HG02678 (cell line): Measurements from ENCODE around the gene ARL8A.
A peak's percentile ranks its signal among the peaks of the same experiment; 100 is the strongest.
"Not testable (repeated sequence)": the region's sequence is repeated elsewhere in the genome, so short reads cannot be mapped to it uniquely, and the experiment has no call there.

Experiments
- ATAC-seq: cut with Tn5 transposase; IDR thresholded peaks from one replicate; pipeline ENCODE4 v1.9.1; 2021; ENCODE audit warnings: mild to moderate bottlenecking, moderate library complexity; ENCODE audit not compliant: unreplicated experiment

ARL8A gene

DNA sequence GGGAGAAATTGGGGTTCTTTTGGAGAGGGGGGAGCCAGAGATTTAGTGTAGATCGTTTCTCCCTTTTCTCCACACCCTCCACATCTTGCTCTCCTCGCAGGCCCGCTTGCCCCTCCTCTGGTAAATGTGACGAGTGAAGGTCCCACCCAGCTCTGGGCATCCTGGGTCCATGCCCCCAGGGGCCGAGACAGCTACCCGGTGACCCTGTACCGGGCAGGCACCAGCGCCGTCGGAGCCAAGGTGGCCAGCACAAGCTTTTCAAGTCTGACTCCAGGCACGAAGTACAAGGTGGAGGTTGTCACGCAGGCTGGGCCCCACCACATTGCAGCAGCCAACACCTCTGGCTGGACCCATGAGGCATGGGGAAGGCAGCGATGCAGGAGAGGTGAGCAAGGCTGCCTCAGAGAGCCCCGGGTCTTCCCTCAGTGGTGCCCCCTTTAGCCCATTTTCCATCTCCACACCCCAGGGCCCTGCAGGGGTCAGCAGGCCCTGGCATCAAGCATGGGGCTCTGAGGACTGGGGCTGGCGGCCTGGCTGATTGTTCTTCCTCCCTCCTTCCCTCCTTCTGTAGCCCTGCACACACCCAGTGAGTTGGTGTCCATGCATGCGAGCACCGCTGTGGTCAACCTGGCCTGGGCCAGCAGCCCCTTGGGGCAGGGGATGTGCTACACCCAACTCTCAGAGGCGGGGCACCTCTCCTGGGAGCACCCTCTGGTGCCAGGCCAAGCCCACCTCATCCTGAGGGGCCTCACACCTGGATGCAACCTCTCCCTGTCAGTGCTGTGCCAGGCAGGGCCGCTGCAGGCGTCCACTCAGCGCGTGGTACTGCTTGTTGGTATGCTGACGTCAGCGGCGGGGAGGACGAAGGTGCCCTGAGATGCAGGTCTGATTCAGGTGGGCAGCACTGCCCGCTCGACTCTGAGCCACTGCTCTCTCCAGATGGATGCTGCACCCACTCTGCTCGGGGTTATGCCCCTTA, 32.7 kb upstream of the ARL8A start:
- no peak for ATAC-seq

DNA sequence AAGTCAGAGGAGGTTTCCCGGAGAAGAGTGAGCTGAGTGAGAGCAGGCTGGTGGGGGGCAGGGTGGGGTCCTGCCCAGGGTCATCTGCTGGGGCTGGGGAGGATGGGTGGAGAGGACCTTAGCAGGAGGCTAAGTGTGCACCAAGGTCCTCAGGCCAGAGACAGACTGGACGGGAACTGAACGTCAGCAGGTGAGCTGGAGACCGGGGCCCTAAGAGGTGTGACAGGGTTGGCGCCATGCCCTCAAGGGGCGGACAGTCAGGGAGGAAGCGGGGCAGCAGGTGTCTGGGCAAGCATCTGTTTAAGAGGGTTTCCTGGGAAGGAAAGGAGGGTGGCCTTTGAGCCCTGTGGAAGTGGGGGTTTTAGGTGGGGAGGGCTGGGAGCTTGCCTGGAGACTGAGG, 29.5 kb upstream of the ARL8A start:
- no peak for ATAC-seq

DNA sequence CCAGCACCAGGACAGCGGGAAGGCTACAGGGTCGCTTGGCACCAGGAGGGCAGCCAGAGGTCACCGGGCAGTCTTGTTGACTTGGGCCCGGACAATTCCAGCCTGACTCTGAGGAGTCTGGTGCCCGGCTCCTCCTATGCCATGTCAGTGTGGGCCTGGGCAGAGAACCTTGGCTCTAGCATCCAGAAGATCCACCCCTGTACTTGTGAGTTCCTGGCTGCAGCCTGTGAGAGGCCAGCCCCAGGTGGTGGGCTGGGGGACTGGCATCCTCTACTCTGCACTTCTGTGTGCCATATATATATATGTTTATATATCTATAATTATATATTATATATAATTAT, 27.4 kb upstream of the ARL8A start:
- ATAC-seq = no peak

DNA sequence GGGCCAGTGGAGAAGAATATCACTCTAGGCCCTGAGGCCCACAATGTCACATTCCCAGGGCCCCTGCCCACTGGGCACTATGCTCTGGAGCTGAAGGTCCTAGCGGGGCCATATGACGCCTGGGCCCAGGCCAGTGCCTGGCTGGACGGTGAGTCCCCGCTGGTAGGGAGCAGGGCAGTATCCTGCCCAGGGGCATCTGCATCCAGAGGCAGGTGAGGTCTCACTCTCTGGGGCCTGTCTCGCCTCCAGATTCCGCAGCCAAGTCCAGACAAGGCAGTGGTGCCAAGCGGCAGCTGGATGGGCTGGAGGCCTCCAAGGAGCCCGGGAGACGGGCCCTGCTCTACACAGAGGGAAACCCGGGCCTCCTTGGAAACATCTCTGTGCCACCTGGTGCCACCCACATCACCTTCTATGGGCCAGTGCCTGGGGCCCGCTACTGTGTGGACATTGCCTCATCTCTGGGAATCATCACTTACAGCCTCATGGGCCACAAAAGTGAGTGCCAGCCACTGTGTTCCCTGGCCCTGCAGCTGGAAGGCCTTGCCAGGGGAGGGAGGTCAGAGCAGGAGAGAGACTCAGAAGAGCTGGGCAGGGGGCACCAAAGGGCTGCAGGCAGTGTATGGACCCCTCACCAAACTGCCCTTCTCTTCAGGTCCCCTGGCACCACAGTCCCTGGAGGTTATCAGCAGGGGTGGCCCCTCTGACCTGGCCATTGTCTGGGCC, 26.9 kb upstream of the ARL8A start:
- no peak for ATAC-seq

DNA sequence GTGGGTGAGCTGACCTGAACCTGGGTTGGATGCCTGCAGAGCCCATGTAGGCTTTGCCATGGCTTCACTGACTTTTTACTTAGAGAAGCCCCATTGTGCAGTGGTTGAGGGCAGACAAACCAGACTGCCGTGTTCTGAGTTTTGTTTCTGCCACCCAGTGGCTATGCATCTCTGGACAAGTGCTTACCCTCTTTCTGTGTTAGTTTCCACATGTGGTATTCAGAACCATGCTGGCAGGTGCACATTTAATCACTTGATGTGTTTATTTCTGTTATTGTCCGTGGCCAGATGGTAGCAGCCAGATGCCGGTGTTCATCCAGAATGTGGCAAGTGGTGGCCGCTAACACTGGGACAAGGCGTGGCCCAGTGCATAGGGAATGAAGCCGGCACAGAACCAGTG, 26.2 kb upstream of the ARL8A start:
- no peak for ATAC-seq

DNA sequence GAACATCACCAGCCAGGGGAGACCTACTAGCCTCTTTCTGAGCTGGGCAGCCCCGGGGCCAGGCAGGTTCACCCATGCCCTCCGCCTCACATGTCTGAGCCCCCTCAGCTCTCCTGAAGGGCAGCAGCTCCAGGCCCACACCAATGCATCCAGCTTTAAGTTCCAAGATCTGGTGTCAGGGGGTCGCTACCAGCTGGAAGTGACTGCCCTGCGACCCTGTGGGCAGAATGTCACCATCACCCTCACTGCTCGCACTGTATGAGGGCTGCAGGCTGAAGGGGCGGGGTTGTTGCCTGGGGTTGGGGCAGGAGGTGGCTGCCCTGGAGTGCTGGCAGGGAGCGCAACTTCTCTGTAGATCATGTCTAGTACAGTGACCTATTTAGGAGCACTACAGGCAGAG, 24.3 kb upstream of the ARL8A start:
- no peak for ATAC-seq

DNA sequence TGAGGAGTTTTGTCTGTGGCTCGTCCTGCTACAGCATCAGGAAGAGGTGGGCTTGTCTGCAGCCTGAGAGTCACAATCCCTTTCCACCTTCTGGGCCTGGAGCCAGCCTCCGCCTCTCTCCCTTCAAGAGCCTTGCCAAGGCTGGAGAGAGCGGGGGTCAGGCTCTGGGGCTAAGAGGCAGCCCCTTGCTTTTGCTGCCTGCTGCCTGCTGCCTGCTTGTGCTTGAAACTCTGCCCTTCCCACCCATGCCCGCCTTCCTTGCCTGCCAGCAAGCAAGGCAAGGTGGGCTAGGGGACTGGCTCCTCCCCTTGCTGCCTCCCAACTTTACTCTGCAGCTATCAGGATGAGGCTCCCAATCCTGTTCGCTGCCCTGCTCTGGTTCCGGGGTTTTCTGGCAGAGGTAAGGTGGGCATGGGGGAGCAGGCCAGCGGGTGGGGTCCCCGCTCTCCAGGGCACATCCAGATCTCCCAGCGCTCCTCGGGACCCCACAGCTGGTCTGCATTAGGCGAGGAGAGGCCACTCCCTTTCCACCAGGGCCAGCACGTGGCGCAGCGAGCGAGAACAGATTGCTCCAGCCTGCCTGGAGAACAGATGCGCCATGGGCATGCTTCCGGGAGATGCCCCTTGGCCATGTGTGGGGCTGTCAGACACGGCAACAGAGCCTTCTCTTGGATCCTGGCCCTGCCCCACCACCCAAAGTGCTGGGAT, 23.3 kb upstream of the ARL8A start:
- no peak for ATAC-seq

DNA sequence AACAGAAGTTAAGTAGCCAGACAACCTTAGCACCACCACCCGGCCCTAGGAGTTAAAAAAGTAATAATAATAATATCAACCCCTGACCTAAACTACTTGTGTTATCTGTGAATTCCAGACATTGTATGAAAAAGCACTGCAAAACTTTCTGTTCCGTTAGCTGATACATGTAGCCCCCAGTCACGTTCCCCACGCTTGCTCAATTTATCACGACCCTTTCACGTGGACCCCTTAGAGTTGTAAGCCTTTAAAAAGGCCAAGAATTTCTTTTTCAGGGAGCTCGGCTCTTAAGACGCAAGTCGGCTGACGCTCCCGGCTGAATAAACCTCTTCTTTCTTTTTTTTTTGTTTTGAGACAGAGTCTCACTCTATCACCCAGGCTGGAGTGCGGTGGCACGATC, 22.5 kb upstream of the ARL8A start:
- ATAC-seq = not testable (repeated sequence)

DNA sequence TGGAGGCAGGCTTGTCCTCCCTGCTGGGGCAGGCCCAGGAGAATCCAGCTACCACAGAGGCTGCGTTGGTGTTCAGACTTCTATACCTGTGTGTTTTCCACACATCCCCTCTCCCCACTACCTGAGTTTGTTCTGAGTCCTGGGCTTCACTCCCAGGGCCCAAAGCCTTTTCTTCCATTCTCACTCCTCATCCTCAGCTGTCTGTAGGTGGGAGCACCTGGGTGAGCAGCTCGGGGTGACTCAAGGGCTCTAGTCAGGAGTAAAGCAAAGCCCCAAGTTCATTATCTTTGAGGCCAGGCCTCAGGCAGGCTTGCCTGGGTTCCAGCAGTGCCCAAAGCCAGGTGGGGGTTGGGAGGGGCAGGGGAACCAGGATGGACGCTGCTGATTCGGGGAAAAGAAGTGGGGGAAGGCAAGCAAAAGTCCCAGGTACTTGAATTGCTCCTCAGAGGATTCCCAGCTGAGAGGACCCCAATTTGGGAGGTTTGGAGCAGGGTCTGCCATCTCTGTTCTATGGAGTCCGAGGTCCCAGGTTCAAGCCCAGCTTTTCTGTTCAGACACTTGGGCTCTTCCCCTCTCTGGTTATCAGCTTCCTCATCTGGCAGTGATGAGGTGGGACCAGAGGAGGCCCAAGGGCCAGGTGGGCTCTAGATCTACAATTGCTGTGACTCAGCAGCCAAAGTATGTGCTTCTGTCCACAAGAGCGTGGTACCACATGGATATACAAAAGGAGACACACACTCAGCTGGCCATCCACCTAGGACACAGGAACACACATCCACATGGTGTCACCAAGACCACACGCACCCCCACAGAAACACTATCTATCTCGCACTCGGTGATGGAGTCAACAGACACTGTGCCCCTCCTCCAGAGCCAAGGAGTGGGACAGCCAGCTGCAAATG, 21.7 kb upstream of the ARL8A start:
- no peak for ATAC-seq

DNA sequence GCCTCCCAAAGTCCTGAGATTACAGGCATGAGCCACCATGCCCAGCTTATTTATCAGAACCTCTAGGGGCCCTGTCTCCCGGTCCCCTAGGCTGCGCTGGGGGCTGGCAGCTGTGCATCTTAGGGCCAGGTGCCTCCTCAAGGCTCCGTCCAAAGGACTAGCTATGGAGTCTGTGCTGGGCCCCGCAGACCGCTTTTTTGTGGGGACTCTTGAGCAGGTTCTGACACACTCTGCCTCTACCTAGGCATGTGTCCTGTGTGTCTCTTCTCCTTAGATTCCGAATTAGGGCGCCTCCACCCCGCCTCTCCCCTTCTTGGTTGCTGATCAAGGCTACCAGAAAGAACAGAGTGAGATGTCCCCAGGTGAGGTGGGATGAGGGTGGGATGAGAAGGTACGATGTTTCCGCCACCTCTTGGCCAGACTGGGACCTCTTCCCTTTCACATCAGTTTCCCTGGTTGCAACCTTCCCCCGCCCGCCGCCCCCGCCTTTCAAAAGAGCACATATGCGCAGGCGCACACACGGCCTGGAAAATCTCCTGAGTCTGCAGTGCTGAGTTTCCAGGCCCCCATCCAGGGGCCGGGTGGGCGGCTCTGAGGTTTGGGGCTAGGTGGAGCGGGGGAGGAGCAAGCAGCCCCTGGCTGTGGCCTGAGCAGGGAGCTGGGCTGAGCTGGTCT, 20.9 kb upstream of the ARL8A start:
- ATAC-seq = no peak

DNA sequence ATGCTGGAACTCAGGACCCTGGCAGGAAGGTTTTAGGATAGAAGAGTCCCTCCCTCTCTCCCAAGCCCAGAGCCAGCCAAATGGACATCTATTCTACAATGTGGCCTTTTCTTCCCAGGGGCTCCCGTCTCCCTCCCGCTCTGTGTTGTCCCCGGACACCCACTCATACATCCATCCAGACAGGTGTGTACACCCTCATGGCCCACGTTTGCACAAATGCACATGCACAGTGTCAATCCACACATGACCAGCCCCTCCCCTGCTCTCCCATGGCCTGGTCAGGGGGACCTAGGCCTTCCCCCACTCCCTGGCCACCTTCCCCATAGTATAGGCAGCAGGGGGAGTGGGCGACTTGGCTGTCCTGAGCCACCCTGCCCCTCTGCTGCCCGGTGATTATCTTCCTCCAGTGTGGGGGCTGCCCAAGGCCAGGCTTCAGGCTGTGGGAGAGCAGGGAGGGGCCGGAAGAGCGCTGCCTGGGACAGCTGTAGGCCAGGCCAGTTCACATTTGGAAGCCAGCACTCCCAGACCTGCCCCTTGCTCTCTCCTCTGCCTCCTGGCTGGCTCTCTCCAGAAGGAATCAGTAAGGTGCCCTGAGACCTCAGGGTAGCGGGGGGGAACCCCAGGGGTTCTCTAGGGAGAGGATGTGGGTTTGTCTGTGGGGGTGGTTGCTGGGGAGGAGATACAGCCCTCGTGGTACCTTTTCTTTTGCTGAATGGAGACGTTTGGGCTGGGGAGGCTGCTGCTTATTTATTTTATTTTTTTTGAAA, 19.9 kb upstream of the ARL8A start:
- ATAC-seq = peak; percentile 48

DNA sequence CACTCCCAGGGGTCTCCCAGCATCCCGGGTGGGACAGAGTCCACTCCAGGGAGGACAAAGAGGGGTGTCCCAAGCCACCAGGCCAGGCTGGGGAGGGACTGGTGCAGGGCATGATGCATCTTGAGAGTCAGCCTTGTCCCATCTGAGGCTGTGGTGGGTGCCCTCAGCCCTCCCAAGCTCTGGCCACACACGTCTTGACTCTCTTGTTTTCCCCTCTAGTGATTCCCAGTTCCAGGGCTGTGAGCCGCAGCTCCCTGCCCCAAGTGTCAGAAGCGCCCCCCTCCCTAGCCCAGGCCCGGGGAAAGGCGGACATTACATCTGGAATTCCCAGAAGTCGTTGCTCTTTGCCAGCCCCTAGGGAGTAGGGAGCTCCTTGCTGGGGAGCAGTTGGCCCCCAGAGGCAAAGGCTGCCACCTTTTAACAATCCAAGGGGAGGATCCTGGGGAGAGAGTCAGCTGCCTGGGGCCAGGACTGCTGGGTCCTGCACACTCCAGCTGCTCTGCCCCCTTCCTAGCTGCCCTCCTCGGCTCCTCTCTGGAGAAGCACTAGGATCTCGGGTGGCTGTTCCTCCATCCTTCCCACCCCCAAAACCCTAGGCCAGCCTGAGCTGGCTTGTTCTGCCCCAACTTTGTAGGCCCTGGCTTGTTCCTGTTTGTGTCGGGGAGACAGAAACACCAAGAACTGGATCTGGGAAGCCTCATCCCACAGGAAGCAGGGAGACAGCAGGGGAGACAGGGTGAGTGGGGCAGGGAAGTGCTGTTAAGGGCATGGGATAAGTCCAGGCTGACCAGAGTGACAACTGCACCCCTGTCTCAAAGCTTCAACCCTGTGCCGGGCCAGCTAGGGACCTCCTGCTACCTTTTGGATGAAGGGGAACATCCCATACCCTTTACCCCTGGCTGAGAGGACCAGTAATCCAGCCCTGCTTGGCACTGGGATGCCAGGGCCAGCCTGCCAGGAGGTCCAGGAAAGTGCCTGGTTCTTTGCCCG, 19.0 kb upstream of the ARL8A start:
- no peak for ATAC-seq

DNA sequence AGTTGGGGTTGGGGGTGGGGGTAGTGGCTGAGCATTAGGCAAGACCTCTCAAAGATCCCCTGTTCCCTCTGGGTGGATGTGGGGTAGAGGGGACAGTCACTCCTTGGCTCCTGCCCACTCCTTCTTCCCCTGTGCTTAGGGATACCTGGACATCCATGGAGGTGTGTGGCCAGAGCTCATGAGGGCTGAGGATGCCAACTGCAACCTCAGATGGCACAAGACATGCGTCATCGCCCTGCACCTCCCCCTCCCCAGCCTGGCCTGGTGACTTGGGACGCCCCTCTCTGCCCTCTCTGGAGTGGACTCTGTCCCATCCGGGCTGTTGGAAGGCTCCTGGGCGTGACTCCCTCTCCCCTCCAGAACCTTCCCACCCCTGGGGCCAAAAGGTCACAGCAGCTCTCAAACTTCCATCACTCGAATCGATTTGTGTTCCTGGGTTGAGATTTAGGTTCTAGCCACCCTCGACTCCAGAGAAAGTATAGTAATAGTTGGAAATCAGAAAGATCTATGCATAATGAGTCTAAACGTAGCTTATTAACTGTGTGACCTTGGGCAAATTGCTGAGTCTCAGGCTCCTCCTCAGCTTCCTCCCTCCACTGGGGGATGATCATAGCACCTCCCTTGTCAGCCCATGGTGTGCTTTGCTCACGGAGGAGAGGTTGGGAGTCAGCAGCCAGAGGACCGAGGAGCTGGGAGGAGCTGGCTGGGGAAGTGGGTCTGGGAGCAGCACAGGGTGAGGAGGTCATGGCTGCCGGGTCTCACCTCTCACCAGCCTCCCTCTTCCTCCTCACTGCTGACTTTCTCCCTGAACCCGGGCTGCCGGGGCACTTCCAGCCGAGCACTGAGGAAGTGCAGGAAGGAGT, 18.1 kb upstream of the ARL8A start:
- no peak for ATAC-seq

DNA sequence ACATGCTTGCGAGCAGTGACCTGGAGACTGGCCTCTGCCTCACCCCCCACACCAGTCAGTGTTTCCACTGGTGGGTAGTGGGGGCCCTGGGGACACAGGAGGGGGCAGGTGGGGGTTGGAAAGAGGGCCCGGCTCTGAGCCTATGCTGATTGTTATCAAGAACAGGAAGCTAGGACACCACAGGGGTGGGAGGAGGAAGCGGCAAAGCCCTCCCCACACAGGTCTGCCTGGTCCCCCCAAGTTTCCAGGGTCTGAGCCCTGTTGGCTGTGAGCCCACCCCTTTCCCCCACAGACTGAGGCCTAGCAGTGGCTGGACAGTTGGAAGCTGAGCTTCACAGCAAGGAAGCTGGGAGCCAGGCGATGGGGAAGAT, 17.5 kb upstream of the ARL8A start:
- ATAC-seq = no peak

DNA sequence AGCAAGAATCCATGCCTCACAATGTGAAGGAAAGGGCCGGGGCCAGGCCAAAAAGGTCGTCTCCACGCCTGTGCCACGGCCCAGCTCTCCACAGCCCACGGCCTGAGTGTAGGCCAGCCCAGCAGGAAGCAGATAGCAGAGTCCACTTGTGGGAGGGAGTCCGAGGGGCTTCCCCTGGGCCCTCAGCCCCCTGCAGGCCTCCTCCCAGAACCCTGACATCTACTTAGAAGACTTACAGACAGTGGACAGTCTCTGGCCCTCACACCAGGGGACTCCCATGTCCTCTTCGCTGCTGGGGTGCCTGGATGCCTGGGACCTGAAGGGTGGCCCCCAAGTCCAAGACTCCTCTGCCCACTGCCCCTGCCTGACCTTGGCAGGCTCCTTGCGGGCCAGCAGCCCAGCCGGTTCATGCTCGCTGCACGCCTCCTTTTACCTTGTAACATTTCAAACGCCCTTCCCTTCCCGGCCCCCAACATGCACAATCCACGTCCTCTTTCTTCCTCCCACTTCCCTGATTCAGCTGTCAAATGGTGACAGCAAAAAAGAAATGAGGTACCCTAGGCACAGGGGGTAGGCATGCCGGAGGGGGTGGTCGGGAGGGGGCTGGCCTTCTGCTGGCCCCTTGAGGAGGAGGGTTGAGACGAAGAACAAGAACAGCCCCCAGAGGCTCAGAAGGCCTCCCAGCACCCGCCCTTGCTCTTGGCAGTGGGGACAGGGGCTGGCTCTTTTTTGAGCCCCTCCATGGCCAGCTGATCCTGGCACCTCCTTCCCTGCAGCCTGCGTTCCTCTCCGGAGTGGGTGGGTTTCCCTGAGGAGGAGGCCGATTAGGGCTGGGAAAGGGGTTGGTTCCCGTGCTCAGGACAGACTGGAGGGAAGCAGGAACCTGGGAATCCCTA, 16.9 kb upstream of the ARL8A start:
- ATAC-seq = no peak

DNA sequence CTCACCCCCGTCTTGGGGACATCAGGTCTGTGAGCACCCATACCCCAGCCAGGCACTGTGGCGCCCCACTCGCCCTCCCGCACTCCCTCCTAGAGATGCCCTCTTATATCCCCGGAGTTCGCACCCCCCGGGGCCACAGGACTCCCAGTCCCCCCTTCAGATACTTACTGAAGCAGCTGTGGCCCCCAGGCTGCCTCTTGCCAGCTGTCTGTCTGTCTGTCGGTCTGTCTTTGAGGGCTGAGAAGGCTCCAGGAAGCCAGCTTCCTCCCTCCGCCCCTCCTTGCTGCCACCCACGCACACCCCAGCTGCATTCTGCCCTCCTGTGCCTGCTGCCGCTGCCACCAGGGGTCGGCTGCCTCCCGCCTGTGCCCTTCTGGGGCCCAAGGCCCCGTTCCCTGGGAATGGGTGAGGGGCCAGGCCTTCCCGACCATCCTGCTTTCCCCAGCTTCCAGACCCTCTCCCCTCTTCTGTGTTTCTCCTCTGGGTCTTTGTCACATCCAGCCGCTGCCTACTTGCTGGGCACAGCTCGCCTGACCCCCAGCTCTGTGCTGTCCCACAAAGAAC, 15.9 kb upstream of the ARL8A start, which contains the start of gene PTPN7:
TSS of gene PTPN7 (minus strand) at position 226 of the 564 bp plus-strand sequence. CDS start 1,200 bp downstream, outside the sequence.
- ATAC-seq = peak; percentile 57
